WTC11 (cell line): ENCODE measurements around the gene ATP1B3. TPM values are rescaled to one million over a fixed set of nuclear protein-coding genes. Genes with fewer than 3 reads are reported as not detected.
"Not testable (repeated sequence)": the region's sequence is repeated elsewhere in the genome, so short reads cannot be mapped to it uniquely, and the experiment has no call there.

Source experiments
- ATAC-seq: fragments of 200-7000 bp; cut with Tn5 transposase; 2 replicates; pipeline ENCODE4 v1.10.0; 2021; ENCODE audit warnings: mild to moderate bottlenecking, moderate library complexity
- CTCF ChIA-PET: fragments of 300-600 bp; sonication (Branson Sonifier 250); formaldehyde crosslinking; loops from one replicate; lab custom pipeline; 2021; ENCODE audit warnings: antibody characterized with exemption; lab: Charles Lee
- POLR2A ChIA-PET: fragments of 350-600 bp; sonication (Branson Sonifier 250); formaldehyde crosslinking; loops from one replicate; lab custom pipeline; 2021; ENCODE audit warnings: antibody characterized with exemption; lab: Charles Lee
- DNase-seq: peaks from one replicate; pipeline ENCODE4 v3.0.0; 2021; ENCODE audit warnings: low spot score
- H3K27ac Mint-ChIP-seq: 2 replicates; pipeline ENCODE4 v1.8.0; 2021; ENCODE audit warnings: mixed read lengths
- H3K27me3 Mint-ChIP-seq: 2 replicates; pipeline ENCODE4 v1.8.0; 2021; ENCODE audit warnings: low read depth, mild to moderate bottlenecking, moderate library complexity, mixed read lengths
- H3K36me3 Mint-ChIP-seq: 2 replicates; pipeline ENCODE4 v1.8.0; 2021; ENCODE audit warnings: mixed read lengths
- H3K4me1 Mint-ChIP-seq: 2 replicates; pipeline ENCODE4 v1.8.0; 2022; ENCODE audit warnings: mixed read lengths
- H3K4me3 Mint-ChIP-seq: 2 replicates; pipeline ENCODE4 v1.8.0; 2021; ENCODE audit warnings: mild to moderate bottlenecking, moderate library complexity, mixed read lengths
- H3K9me3 Mint-ChIP-seq: 2 replicates; pipeline ENCODE4 v1.8.0; 2021; ENCODE audit warnings: mixed read lengths
- ARID4B ChIP-seq: sonication (generic); formaldehyde crosslinking; IDR thresholded peaks from 2 replicates; pipeline ENCODE4 v1.8.0; 2023; ENCODE audit warnings: missing genetic modification reagents, mild to moderate bottlenecking, borderline replicate concordance
- CDX4 ChIP-seq: fragments of 250-450 bp; sonication (Bioruptor Pico); IDR thresholded peaks from 2 replicates; pipeline ENCODE4 v1.9.0; 2021; ENCODE audit warnings: moderate library complexity, mild to moderate bottlenecking, inconsistent platforms, borderline replicate concordance
- EMX1 ChIP-seq: fragments of 250-450 bp; sonication (Bioruptor Pico); IDR thresholded peaks from 2 replicates; pipeline ENCODE4 v1.8.0; 2021; ENCODE audit warnings: mild to moderate bottlenecking
- ETV6 ChIP-seq: sonication (generic); formaldehyde crosslinking; IDR thresholded peaks from 2 replicates; pipeline ENCODE4 v1.8.1; 2022; ENCODE audit warnings: mild to moderate bottlenecking, missing genetic modification reagents
- FOXJ3 ChIP-seq: sonication (generic); formaldehyde crosslinking; IDR thresholded peaks from 2 replicates; pipeline ENCODE4 v1.9.0; 2021; ENCODE audit warnings: missing genetic modification reagents, mild to moderate bottlenecking, borderline replicate concordance
- HMGXB4 ChIP-seq: sonication (generic); formaldehyde crosslinking; IDR thresholded peaks from 2 replicates; pipeline ENCODE4 v1.8.1; 2023; ENCODE audit warnings: mild to moderate bottlenecking, moderate library complexity, missing genetic modification reagents
- KAT7 ChIP-seq: sonication (generic); formaldehyde crosslinking; IDR thresholded peaks from 2 replicates; pipeline ENCODE4 v1.8.1; 2023; ENCODE audit warnings: missing genetic modification reagents, mild to moderate bottlenecking, borderline replicate concordance
- MAX ChIP-seq: sonication (generic); formaldehyde crosslinking; IDR thresholded peaks from 2 replicates; pipeline ENCODE4 v1.8.0; 2022; ENCODE audit warnings: mild to moderate bottlenecking, missing genetic modification reagents
- NFYB ChIP-seq: sonication (generic); formaldehyde crosslinking; conservative IDR thresholded peaks from 2 replicates; pipeline ENCODE4 v1.8.0; 2022; ENCODE audit warnings: low read depth, missing genetic modification reagents
- PRRX2 ChIP-seq: fragments of 250-450 bp; sonication (Bioruptor Pico); IDR thresholded peaks from 2 replicates; pipeline ENCODE4 v1.8.0; 2021; ENCODE audit warnings: mild to moderate bottlenecking
- RELA ChIP-seq: sonication (generic); formaldehyde crosslinking; IDR thresholded peaks from 2 replicates; pipeline ENCODE4 v1.8.1; 2022; ENCODE audit warnings: missing genetic modification reagents, mild to moderate bottlenecking, borderline replicate concordance
- RORB ChIP-seq: fragments of 250-450 bp; sonication (Bioruptor Pico); IDR thresholded peaks from 2 replicates; pipeline ENCODE4 v1.9.0; 2021; ENCODE audit warnings: mild to moderate bottlenecking
- SMAD3 ChIP-seq: sonication (generic); formaldehyde crosslinking; IDR thresholded peaks from 2 replicates; pipeline ENCODE4 v1.8.0; 2022; ENCODE audit warnings: missing genetic modification reagents, mild to moderate bottlenecking, borderline replicate concordance
- SP1 ChIP-seq: sonication (generic); formaldehyde crosslinking; conservative IDR thresholded peaks from 2 replicates; pipeline ENCODE4 v1.8.1; 2022; ENCODE audit warnings: missing genetic modification reagents
- TP53 ChIP-seq: sonication (generic); formaldehyde crosslinking; IDR thresholded peaks from 2 replicates; pipeline ENCODE4 v1.8.1; 2023; ENCODE audit warnings: mild to moderate bottlenecking, missing genetic modification reagents
- ZBTB21 ChIP-seq: sonication (generic); formaldehyde crosslinking; IDR thresholded peaks from 2 replicates; pipeline ENCODE4 v1.8.1; 2023; ENCODE audit warnings: mild to moderate bottlenecking, missing genetic modification reagents, borderline replicate concordance
- ZNF281 ChIP-seq: sonication (generic); formaldehyde crosslinking; IDR thresholded peaks from 2 replicates; pipeline ENCODE4 v1.8.0; 2023; ENCODE audit warnings: mild to moderate bottlenecking, missing genetic modification reagents
- ZNF317 ChIP-seq: sonication (generic); formaldehyde crosslinking; IDR thresholded peaks from 2 replicates; pipeline ENCODE4 v1.8.1; 2023; ENCODE audit warnings: low read depth, mild to moderate bottlenecking, moderate library complexity, missing genetic modification reagents, borderline replicate concordance
- total RNA-seq: library from RNA; stranded (reverse); gene quantifications from 3 replicates; pipeline ENCODE4 v1.2.3, GENCODE V29; 2021

The ATP1B3 gene
- total RNA-seq, 1 experiment from 2014 or later: 189 TPM

GRCh38 chr3:141848159-141848748, 28.2 kb upstream of the ATP1B3 start:
- CTCF ChIA-PET: interaction anchor here (2.9 kb wide), 1 partner anchor 55 kb away, joined by 9 read pairs; no protein-coding TSS in a partner anchor
- ATAC-seq, H3K27ac Mint-ChIP-seq, DNase-seq, H3K36me3 Mint-ChIP-seq, H3K4me3 Mint-ChIP-seq, H3K9me3 Mint-ChIP-seq, H3K27me3 Mint-ChIP-seq, POLR2A ChIA-PET, H3K4me1 Mint-ChIP-seq: not testable (repeated sequence)

GRCh38 chr3:141849056-141849815, 27.2 kb upstream of the ATP1B3 start:
- no peaks in the 10 kb centered on the region for H3K4me1 Mint-ChIP-seq
- CTCF ChIA-PET: interaction anchor here (0.7 to 2.9 kb wide), 3 partner anchors 56 to 204 kb away, joined by 4 to 9 read pairs (median 4); no protein-coding TSS in a partner anchor
- TF ChIP-seq ZNF281 (CRISPR knock-in tag) (no peak), CDX4 (CRISPR knock-in tag) (no peak)
- no peaks in the 10 kb centered on the region; the same call in 1 of the 2 replicates for H3K27me3 Mint-ChIP-seq
- peaks cover 7% of the 10 kb centered on the region; the same call in 1 of the 2 replicates for H3K9me3 Mint-ChIP-seq
- DNase-seq: no peak
- no peak overlapping the region for H3K4me3 Mint-ChIP-seq
- POLR2A ChIA-PET: no interaction called here
- H3K36me3 Mint-ChIP-seq: no peaks in the 10 kb centered on the region
- H3K27ac Mint-ChIP-seq: no peak overlapping the region
- no peak for ATAC-seq

- no peak overlapping the region for H3K4me3 Mint-ChIP-seq
Measured at GRCh38 chr3:141851411-141851810, 25.0 kb upstream of the ATP1B3 start.

GRCh38 chr3:141853081-141853601, 23.3 kb upstream of the ATP1B3 start:
- ATAC-seq (no peak), DNase-seq (no peak)
- H3K4me3 Mint-ChIP-seq: no peak overlapping the region
- H3K9me3 Mint-ChIP-seq: no peaks in the 10 kb centered on the region
- H3K36me3 Mint-ChIP-seq: no peaks in the 10 kb centered on the region
- H3K27me3 Mint-ChIP-seq: no peaks in the 10 kb centered on the region
- ChIA-PET POLR2A (no interaction called here), CTCF (interaction anchor here (0.6 kb wide), 1 partner anchor 19 kb away, joined by 3 read pairs; no protein-coding TSS in a partner anchor)
- H3K4me1 Mint-ChIP-seq: no peaks in the 10 kb centered on the region
- H3K27ac Mint-ChIP-seq: no peak overlapping the region
- TF ChIP-seq KAT7 (CRISPR knock-in tag) (no peak), MAX (no peak), NFYB (CRISPR knock-in tag) (no peak), ARID4B (CRISPR knock-in tag) (no peak), SP1 (CRISPR knock-in tag) (no peak), SMAD3 (CRISPR knock-in tag) (no peak), ZBTB21 (no peak), FOXJ3 (CRISPR knock-in tag) (no peak), CDX4 (CRISPR knock-in tag) (no peak), ETV6 (CRISPR knock-in tag) (no peak), HMGXB4 (CRISPR knock-in tag) (no peak), RORB (CRISPR knock-in tag) (no peak)

More at GRCh38 chr3:141851411-141851810, 25.0 kb upstream of the ATP1B3 start:
- DNase-seq (no peak), ATAC-seq (no peak)
- ChIA-PET POLR2A (no interaction called here), CTCF (no interaction called here)
- H3K9me3 Mint-ChIP-seq: no peaks in the 10 kb centered on the region
- no peaks in the 10 kb centered on the region; the same call in 1 of the 2 replicates for H3K27me3 Mint-ChIP-seq
- H3K27ac Mint-ChIP-seq: no peak overlapping the region
- TF ChIP-seq RELA (CRISPR knock-in tag) (no peak), ZNF317 (CRISPR knock-in tag) (no peak), PRRX2 (CRISPR knock-in tag) (no peak), ETV6 (CRISPR knock-in tag) (no peak), TP53 (CRISPR knock-in tag) (no peak), EMX1 (CRISPR knock-in tag) (no peak)
- H3K4me1 Mint-ChIP-seq: no peaks in the 10 kb centered on the region
- H3K36me3 Mint-ChIP-seq: no peaks in the 10 kb centered on the region
